Measurements from ENCODE around the gene GLS. TPM values are rescaled to one million over a fixed set of nuclear protein-coding genes. Genes with fewer than 3 reads are reported as not detected.
A peak's percentile ranks its signal among the peaks of the same experiment; 100 is the strongest.

GLS gene
- total RNA-seq: 116 and 128 TPM in 2 replicates
- long read RNA-seq, partial matches to known transcripts: 7 of 11 reads
- long read RNA-seq, other reads (novel, unspliced or antisense): 4 of 11 reads

GRCh38 chr2:190880378-190881083 lies at the start of gene GLS:
TSS of gene GLS (plus strand) at chr2:190880821. CDS start at chr2:190881085, 264 bp downstream.
- peak within 1 kb of the TSS; percentile 95 for H3K27ac Mint-ChIP-seq
- H3K36me3 Mint-ChIP-seq (ENCODE audit: insufficient read depth): no peaks in the 10 kb centered on the region
- H3K4me1 Mint-ChIP-seq (ENCODE audit: low read depth): peaks cover 27% of the 10 kb centered on the region
- peak; percentile 92 for DNase-seq (ENCODE audit: low spot score, unreplicated experiment)
- TF ChIP-seq CTCF (IDR thresholded peaks at IDR 0.05; ENCODE audit: unreplicated experiment): no peak
- no peaks in the 10 kb centered on the region for H3K27me3 Mint-ChIP-seq
- no peaks in the 10 kb centered on the region for H3K9me3 Mint-ChIP-seq (ENCODE audit: low read depth)
- H3K4me3 Mint-ChIP-seq (ENCODE audit: low read depth): peak within 1 kb of the TSS; percentile 93

GRCh38 chr2:190831941-190832340 lies 48.7 kb upstream of the GLS start:
- Mint-ChIP-seq H3K36me3 (ENCODE audit: insufficient read depth) (no peaks in the 10 kb centered on the region), H3K9me3 (ENCODE audit: low read depth) (peaks cover 2% of the 10 kb centered on the region), H3K27ac (no peak overlapping the region), H3K4me1 (ENCODE audit: low read depth) (peaks cover 14% of the 10 kb centered on the region), H3K4me3 (ENCODE audit: low read depth) (no peak overlapping the region), H3K27me3 (peaks cover 2% of the 10 kb centered on the region)
- DNase-seq (ENCODE audit: low spot score, unreplicated experiment): no peak
- no peak for TF ChIP-seq CTCF (IDR thresholded peaks at IDR 0.05; ENCODE audit: unreplicated experiment)

- Mint-ChIP-seq H3K27me3 (peaks cover 5% of the 10 kb centered on the region), H3K4me3 (ENCODE audit: low read depth) (no peak overlapping the region), H3K9me3 (ENCODE audit: low read depth) (peaks cover 2% of the 10 kb centered on the region), H3K27ac (peak overlapping the region; percentile 17), H3K4me1 (ENCODE audit: low read depth) (peaks cover 14% of the 10 kb centered on the region), H3K36me3 (ENCODE audit: insufficient read depth) (no peaks in the 10 kb centered on the region)
- no peak for TF ChIP-seq CTCF (IDR thresholded peaks at IDR 0.05; ENCODE audit: unreplicated experiment)
- DNase-seq (ENCODE audit: low spot score, unreplicated experiment): no peak
Observed at GRCh38 chr2:190834890-190835208, 45.8 kb upstream of the GLS start.

- Mint-ChIP-seq H3K27ac (no peak overlapping the region), H3K9me3 (ENCODE audit: low read depth) (peaks cover 2% of the 10 kb centered on the region), H3K36me3 (ENCODE audit: insufficient read depth) (no peaks in the 10 kb centered on the region), H3K4me1 (ENCODE audit: low read depth) (peaks cover 14% of the 10 kb centered on the region), H3K4me3 (ENCODE audit: low read depth) (no peak overlapping the region), H3K27me3 (peaks cover 5% of the 10 kb centered on the region)
- TF ChIP-seq CTCF (IDR thresholded peaks at IDR 0.05; ENCODE audit: unreplicated experiment): no peak
- no peak for DNase-seq (ENCODE audit: low spot score, unreplicated experiment)
Observed at GRCh38 chr2:190835303-190835930, 45.2 kb upstream of the GLS start.

GRCh38 chr2:190836767-190837166 lies 43.9 kb upstream of the GLS start:
- no peak for DNase-seq (ENCODE audit: low spot score, unreplicated experiment)
- Mint-ChIP-seq H3K4me1 (ENCODE audit: low read depth) (peaks cover 14% of the 10 kb centered on the region), H3K27ac (no peak overlapping the region), H3K36me3 (ENCODE audit: insufficient read depth) (no peaks in the 10 kb centered on the region), H3K27me3 (peaks cover 5% of the 10 kb centered on the region), H3K4me3 (ENCODE audit: low read depth) (no peak overlapping the region), H3K9me3 (ENCODE audit: low read depth) (no peaks in the 10 kb centered on the region)
- TF ChIP-seq CTCF (IDR thresholded peaks at IDR 0.05; ENCODE audit: unreplicated experiment): no peak
